ENCODE measurements around the gene WNT11.

The WNT11 gene

DNA sequence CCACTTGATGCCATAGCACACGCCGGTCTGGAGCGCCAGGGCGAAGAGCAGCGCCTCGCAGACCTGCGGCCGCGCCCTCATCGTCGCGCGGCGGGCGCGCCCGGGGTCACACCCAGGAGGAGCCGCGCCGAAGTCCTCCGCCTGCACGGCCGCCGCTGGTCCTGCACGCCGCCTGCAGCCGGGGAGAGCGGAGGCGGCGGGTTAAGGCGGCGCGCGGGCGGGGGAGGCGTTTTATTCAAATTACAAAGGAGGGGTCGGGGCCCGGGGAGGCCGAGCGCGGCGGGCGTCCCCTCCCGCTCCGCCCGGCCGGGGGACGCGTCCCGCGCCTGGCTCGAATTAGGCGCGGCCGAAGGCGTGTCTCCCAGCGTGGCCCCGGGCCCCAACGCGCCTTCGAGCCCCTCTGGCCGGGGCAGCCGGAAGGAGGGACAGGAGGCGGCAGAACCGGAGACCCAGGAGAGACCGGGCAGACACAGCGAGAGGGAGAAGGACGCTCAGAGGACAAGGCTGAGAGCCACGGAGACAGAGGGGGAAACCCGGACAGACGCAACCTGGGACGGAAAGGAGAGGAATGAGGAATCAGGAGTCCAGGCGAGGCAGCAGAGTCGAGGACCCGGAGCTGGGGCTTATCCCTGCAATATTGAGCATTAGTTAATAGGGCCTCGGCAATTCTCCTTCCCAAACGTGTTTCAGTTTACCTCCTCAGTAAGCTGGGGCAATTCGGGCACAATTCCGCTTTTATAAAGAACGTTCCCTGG, at the start of gene WNT11:
Gene WNT11, minus strand, starts transcription at position 176 of the 755 bp plus-strand sequence. Its CDS starts 95 bp downstream, at position 81.
- DNase-seq (ENCODE audit: low spot score) = no peak

DNA sequence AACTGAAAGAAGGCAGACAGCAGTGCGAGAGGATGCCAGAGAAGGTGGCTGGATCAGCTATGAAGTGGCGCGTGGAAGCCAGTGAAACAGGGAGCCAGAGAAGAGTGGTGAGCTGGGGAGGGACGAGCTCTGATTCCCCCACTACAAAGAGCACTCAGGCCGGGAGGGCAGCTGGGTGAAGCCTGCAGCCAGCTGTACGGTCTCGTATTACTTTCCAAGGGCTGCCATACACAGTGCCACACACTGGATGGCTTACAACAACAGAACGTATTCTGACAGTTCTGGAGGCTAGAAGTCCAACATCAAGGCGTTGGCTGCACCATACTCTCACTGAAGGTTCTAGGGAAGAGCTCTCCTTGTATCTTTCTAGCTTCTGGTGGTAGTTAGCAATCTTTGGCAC, 47.1 kb upstream of the WNT11 start:
- DNase-seq (ENCODE audit: low spot score) = no peak

DNA sequence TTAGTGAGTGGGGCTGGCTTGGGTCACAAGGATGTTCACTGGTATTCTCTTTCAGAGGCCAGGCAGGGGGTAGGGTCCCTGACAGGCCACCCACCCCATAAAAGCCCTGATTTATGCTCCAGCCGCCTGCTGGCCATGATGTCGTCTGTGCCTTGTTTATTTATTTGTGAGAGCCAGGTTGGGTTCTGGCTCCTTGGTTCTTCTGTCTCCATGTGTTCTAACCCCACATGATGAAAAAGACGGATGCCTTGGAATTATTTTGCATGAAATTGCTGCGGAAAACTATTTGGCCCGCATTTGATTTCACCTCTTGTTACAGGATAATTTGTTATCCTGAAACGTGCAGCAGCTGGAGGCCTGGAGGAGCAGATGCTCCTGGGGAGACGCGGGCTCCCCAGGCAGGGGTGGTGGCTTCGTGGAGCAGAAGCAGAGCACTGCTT, 46.3 kb upstream of the WNT11 start:
- no peak for DNase-seq (ENCODE audit: low spot score)

DNA sequence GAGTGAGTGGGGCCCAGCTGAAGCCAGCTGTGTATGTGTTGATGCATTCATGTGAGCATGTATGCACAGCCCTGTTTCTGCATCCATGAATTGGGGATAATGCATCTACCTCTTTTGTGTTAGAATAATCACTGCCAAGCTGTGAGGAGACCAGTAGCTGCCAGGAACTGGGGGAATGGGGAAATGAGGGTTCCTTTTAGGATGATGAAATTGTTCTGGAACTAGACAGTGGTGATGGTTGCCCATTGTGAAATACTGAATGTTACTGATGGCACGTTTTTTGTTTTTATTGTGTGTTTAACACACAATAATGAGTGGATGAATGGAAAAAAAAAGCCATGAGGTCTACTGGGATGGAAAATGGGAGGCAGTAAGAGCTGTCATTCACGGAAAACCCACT, 45.3 kb upstream of the WNT11 start:
- no peak for DNase-seq (ENCODE audit: low spot score)

DNA sequence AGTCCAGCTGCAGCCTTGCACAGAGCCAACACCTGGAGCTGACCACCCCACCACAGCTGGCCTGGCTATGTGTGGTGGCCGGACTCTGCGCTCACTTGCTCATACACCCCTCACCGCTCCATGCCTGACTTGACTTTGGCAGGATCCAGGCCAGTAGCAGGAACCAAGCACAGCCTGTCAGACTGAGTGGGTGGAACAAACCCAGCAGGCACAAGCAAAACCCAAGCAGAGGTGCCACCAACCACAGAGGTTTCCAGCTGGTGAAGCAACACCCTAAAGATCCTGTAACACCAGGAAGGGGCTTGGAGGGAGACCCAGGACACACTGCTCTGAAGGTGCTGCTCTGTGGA, 44.9 kb upstream of the WNT11 start:
- DNase-seq (ENCODE audit: low spot score) = no peak

DNA sequence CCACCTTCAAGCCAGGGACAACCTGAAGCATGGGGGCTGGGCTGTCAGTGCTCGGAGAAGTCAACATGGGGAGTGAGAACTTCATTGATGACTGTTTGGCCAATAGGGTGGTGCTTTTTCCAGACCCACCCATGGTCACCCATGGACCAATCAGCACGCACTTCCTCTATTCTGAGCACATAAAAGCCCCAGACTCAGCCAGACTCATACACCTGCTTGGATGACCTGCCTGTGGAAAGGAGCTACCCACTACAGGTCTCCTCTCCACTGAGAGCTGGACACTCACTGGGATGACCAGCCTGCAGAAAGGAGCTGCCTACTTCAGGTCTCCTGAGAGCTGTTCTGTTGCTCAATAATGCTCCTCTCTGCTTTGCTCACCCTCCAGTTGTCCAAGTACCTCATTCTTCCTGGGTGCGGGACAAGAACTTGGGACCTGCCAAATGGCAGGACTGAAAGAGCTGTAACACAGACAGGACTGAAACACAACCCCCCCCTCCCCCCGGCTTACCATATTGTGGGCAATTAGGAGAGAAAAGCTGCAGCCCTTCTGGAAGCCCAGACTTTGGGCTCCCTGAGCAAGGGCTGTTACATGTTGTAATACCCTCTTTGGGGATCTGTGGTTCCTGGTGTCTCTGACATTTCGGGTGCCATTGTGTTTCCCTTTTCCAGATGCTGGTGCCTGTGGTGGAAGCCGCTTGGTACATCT, 44.4 kb upstream of the WNT11 start:
- no peak for DNase-seq (ENCODE audit: low spot score)

DNA sequence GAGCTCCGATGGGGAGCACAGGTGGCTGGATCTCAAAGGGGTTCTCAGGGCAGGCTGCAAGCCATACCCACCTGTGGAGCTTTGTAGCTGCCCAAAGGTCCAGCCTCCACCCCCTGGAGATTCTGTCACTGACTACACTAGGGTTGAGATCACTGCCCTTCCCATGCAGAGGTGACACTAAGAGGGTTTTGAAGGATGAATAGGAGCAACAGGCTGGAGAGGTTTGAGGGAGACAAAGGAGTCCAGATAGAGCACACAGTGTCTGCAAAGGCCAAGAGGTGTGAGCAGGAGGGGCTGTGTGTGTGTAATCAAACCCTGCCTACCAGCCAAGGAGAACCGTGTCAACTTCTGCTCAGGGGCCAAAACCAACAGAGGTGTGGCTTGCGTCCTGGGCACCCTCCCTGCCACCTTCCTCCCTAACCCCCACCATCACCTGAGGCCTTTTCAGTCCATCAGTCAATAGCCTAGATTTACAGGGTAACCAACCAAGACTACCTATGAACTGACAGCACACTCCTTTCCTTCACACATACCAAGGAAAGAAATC, 43.0 kb upstream of the WNT11 start:
- DNase-seq (ENCODE audit: low spot score) = no peak

DNA sequence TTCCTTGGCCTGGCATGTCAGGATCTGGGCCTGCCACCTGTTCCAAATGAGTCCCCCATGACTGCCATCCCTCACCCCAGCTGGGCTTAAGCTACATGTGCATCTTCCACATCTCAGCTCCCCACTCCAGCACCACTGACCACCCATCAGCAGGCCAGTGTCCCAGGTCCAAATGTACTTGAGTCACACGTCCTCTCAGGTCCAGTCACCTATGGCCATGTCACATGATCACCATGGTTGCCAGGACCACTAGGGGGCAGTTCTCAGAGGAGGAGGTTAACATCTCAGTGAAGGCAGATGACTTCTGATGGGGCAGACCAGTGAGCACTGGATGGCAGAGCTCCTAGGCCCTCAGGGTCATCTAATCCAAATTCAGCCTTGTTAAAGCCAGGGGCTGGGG, 41.9 kb upstream of the WNT11 start:
- DNase-seq (ENCODE audit: low spot score) = no peak

DNA sequence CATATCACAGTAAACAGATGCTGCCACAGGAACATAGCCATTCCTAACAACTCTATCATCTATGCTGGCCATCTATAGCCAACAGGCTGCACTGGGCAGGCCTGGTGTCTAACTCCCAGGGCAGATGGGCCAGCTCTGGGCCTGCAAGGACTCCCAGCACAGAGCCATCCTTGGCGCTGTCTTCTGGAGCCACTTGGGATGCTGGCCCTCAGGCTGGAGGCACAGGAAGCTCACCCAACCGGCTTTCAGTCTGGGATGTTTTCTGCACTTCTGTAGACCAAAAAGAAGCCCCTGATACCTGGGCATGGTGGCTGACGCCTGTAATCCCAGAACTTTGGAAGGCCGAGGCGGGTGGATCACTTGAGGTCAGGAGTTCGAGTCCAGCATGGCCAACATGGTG, 40.8 kb upstream of the WNT11 start:
- no peak for DNase-seq (ENCODE audit: low spot score)

DNA sequence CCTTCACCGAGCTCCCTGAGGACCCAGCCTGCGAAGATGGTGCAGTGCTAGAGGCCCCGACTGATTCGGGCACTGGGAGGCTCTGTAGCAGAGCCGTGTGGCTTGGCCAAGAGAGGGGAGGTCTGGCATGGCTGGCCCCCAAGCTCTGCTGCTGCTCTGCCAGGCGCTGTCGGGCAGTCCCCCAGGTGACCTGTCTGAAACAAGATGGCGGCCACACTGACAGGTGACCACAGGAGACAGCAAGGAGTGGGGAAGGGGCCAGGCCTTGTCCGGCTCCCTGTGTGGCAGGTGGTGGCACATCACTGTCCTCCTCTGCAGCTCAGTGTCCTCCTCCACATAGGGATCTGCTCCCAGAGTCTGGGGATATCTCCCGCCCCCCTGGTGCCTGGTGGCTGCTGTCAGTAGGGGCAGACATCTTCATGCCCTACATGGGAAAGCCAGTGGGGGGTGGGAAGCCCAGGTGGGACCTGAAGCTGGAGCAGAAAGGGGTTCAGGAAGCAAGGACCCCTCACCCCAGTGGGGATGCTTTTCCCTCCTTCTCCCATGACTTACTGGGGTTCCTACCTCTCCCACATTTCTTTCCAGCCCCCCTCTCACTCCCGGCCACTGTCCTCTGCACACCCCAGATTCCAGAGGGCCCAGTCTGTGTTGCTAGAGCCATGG, 40.1 kb upstream of the WNT11 start:
- DNase-seq (ENCODE audit: low spot score) = no peak

DNA sequence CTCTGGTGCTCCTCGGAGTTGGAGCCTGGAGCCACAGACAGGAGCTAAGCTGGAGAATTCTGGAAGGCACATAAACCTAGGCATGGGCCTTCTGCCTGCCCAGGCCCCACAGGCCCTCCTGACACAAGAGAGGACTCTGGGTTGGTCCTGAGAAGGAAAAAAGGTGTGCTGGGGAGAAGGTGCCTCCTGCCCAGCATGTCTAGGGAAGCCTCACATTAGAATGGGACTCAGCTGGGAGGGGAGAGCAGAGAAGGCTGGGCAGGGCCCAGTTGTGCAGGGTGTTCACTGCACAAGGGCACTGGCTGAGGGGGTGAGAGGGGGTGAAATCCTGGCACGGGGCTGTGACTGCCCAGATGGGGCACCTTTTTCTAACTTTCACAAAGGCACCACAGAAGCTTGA, 39.4 kb upstream of the WNT11 start:
- DNase-seq (ENCODE audit: low spot score) = no peak

DNA sequence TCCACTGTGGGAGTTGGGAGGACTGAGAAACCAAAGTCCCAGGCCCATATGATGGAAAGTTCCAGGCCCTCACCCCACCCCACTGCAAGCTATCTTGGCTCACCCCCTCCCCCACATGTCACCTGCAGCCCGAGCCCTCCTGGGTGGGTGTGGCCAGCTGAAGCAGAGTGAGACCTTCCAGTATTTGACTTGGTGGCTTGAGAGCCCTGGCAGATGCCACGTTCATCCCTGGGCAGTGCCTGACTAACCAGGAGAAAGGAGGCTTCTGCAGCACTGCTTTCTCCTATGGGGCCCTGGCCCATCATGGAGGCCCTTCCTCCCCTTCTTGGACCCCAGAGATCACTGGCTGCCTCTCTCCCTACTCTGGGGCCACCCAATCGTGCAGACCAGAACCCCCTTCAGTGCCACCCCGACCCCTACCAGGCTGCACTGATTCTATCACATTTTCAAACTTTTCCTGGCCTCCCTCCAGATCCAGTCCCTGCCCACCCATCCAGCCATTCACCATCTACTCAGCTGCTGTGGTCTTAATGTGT, 38.1 kb upstream of the WNT11 start:
- DNase-seq (ENCODE audit: low spot score) = no peak

DNA sequence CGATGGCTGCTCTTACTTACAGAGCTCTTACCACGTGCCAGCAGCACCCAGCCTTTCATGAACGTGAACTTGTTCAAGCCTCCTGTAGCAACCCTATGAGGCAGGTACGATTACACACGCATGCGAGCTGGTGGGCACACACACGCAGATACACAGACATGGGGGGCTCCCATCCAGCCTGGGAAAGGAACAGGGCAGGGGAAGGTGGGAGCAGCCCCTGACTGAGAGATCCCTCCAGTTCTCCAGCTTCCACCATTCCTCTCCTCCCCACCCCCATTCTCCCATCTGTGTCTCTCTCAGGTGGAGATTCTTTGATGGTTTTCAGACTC, 37.6 kb upstream of the WNT11 start:
- no peak for DNase-seq (ENCODE audit: low spot score)

DNA sequence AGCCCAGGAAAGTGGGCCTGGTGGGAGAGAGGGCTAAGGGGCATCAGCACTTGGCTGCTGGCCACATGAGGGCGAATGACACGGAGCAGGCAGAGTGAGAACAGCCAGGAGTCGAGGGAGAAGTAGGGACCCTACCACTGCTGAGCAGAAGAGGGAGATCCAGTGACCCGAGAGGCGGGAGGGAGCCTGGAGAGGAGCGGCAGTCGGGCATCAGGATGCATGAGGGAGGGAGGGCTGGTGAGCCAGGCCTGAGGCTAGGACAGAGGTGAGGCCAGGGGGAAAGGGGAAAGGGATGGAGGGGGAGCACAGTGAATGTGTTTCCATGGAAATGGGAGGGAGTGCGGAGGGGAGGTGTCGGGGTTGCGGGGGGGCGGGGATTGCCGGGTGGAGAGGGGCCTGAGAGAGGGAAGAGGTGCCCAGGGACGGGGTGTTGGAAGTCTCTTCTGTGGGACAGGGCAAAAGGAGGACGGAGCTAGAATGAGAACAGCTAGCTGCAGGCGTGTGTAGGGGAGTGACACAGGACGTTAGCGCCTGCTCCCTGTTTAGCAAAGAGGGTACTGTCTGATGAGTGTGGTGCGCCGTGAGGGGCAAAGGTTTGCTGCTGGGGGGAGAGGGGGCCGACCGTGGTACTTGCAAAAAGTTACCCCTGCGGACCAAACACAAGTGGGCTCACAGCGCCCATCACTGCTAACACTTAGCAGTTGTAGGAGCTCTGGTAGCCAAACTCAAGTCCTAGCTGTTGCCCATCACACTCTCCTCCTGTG, 37.1 kb upstream of the WNT11 start:
- no peak for DNase-seq (ENCODE audit: low spot score)

DNA sequence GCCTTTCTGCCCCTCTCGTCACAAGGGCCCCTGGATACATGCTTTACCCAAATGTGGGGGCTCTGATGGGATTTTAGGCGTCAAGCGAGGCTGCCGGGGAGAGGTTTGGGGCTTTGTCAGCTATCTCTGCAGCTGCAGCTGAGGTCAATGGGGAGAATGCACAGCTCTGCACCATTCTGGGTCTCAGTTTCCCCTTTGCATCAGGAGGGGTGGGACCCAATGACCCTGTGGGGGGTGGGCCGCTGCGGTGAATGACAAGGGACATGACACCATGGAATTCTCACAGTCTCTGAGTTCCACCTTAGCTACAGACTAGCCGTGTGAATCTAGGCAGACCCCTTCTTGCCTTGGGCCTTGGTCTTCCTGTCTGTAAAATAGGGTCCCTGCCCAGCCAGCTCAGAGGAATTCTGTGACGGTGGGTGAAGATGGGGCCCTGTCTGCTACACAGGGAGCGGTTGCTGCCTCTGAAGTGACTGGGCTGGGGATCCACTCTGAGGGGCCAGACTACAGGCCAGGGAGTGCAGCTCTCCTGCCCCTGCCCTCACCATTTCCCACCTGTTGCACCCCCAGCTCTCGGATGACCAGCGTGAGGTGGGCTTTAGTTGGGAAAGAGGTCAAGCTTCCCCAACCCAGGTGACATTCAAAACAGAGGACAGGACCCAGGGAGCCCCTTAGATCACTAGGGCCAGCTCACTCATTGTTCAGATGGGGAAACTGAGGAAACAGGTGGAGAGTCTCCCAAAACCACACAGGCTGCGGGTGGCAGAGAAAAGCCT, 35.9 kb upstream of the WNT11 start:
- DNase-seq (ENCODE audit: low spot score) = no peak

DNA sequence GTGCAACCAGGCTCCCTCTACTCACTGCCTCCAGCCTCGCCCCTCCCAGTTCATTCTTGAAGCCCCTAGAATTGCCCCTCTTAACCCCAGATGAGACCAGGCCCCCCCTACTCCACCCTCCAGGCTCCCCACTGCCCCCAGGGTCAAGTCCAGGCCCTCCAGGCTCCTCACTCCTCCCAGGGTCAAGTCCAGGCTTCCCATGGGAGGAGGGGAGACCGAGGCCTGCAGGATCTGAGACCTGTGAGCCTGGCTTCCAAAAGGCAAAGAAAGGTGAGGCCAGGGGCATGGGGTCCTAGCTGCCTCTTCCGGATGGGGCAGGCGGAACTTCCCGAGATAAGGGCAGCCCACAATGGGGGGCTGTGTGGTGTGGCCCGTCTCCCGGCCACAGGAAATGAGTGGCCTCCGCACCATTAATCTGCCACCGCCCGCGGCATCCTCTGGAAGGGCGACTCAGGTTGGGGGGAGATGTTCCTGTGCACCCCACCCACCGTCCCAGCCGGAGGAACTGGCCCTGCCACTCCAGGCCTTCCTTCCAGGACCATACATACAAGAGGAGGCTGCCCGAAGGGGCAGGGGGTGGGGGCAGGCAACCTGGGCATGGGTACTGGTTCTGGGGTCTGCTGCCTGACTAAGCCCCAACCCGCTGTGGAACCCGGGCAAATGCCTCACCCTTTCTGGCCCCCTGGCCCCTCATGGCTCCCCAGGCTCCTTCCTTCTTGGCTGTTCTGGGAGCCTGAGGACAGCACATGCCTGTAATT, 35.1 kb upstream of the WNT11 start:
- no peak for DNase-seq (ENCODE audit: low spot score)

DNA sequence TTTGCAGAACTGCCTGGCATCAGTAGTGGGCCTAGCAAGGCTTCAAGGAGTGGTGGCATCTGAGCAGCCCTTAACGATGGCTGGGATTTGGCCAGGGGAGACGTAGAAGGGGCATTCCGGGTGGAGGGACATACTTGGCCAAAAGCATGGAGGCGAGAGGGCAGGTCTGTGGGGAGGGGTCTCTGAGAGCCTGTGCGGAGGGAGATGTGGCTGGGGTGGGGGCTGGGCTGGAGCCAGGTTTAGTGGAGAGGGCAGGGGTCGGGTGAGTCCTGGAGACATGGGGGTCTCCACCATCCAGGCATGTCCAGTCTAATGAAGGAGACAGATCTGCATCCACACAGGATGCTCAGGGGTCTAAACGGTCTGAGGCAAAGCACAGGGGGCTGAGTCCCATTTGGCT, 34.4 kb upstream of the WNT11 start:
- DNase-seq (ENCODE audit: low spot score) = no peak

DNA sequence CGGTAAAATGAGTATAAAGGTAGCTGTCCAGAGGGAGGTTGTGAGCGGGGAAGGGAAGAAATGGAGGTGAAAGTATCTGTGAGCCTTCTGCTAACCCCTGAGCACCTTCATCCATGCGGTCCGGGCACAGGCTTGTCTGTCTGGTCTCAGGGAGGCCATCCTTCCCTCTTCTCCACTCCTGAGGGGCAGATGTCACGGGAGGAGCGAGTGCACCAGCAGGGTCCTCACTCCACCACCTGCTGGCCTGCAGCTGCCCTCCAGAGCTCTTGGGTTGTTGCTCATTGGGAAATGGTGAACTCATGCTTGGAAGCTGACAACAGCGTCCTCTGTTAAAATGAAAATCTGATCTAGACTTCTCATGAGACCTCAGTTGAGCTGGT, 33.8 kb upstream of the WNT11 start:
- no peak for DNase-seq (ENCODE audit: low spot score)

DNA sequence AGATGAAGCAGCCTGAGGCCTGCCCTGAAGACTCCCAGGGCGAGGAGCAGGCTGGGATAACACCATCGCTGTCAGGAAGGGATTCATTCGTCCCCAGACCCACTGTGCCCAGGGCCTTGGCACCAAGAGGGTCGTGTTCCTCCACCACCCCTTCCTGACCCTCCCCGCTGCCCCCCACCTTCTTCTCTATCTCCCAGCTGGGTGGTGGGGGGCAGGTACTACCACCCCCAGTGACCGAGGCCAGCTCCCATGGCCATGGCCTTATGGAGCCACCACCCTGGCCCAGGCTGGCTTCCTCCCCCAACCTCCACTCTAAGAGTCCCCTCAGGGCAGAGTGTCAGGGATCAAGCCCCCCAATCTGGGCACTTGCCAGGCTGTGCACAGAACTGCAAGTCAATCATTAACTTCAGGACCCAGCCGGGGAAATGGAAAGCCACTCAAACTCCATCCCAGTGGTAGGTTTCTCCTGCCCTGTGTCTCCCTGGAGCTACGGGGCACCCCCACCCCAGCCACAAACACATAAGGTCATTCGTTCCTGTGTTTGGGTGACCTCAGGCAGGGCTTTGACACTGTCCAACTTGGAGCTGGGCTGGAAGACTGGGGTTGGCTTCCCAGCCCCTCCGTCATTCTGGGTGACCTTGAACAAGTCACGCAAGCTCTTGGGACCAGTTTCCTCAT, 33.3 kb upstream of the WNT11 start:
- no peak for DNase-seq (ENCODE audit: low spot score)

DNA sequence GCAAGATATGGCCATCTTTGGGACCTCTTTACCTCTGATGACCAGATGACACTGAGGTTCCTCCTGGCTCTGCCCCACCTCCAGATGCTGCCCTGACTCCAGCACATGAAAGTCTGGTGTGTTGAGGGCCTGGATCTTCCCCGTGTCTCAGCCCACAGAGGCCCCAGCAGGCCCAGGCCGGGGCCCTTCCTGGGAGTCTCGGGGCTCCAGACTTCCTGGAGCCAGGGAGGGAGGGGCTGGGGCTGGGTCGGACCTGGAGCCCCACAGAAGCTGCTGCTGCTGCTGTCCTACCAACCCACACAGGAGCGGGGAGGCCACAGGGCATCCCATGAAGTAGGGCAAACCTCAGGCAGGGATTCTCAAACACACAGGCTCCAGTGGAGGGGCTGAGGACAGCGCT, 32.2 kb upstream of the WNT11 start:
- no peak for DNase-seq (ENCODE audit: low spot score)

All from NAMALWA (cell line).